Measurements from ENCODE around the gene NT5C1A. TPM values are rescaled to one million over a fixed set of nuclear protein-coding genes. Genes with fewer than 3 reads are reported as not detected.

Gene NT5C1A
- total RNA-seq, 1 experiment from 2014 or later = not detected

GRCh38 chr1:39681999-39682398 is 10.1 kb upstream of the NT5C1A start:
- no peak overlapping the region for H3K27ac ChIP-seq (ENCODE audit: low read length)
- H3K79me2 ChIP-seq (ENCODE audit: low read length) = no peaks in the 10 kb centered on the region
- no peaks in the 10 kb centered on the region for H3F3A ChIP-seq (ENCODE audit: low read length, unreplicated experiment)
- CTCF ChIA-PET = no interaction called here
- H3K36me3 ChIP-seq (ENCODE audit: low read depth, low read length) = no peaks in the 10 kb centered on the region
- no peaks in the 10 kb centered on the region for H3K4me1 ChIP-seq (ENCODE audit: insufficient read depth, low read length)
- H3K9me2 ChIP-seq (replicated peaks; ENCODE audit: low read length) = no peaks in the 10 kb centered on the region
- TF ChIP-seq, protein P1, sequence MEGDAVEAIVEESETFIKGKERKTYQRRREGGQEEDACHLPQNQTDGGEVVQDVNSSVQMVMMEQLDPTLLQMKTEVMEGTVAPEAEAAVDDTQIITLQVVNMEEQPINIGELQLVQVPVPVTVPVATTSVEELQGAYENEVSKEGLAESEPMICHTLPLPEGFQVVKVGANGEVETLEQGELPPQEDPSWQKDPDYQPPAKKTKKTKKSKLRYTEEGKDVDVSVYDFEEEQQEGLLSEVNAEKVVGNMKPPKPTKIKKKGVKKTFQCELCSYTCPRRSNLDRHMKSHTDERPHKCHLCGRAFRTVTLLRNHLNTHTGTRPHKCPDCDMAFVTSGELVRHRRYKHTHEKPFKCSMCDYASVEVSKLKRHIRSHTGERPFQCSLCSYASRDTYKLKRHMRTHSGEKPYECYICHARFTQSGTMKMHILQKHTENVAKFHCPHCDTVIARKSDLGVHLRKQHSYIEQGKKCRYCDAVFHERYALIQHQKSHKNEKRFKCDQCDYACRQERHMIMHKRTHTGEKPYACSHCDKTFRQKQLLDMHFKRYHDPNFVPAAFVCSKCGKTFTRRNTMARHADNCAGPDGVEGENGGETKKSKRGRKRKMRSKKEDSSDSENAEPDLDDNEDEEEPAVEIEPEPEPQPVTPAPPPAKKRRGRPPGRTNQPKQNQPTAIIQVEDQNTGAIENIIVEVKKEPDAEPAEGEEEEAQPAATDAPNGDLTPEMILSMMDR (conservative IDR thresholded peaks at IDR 0.05; ENCODE audit: low read depth, low read length) = no peak
- no peak for TF ChIP-seq EZH2 (IDR thresholded peaks at IDR 0.05; ENCODE audit: low read length, unreplicated experiment)
- no peak for TF ChIP-seq EZH2phosphoT487 (IDR thresholded peaks at IDR 0.05; ENCODE audit: borderline replicate concordance, low read length)
- H3K9ac ChIP-seq (ENCODE audit: low read length) = no peak overlapping the region
- ATAC-seq (no peak), DNase-seq (no peak)
- peaks cover 7% of the 10 kb centered on the region; the same call in 1 of the 2 replicates for H3K27me3 ChIP-seq (ENCODE audit: low read length)
- H3K9me3 ChIP-seq (ENCODE audit: low read length) = no peaks in the 10 kb centered on the region
- H4K20me1 ChIP-seq (ENCODE audit: low read length) = no peaks in the 10 kb centered on the region
- POLR2A ChIA-PET (ENCODE audit: unreplicated experiment) = no interaction called here
- intact Hi-C loops (cut with micrococcal nuclease) = no loop called here
- no TSS peak for BruUV-seq (replicated peaks)
- H2AFZ ChIP-seq (ENCODE audit: low read length) = no peak overlapping the region
- H3K4me3 ChIP-seq (ENCODE audit: low read length) = no peak overlapping the region
- H3K4me2 ChIP-seq (ENCODE audit: low read length) = no peak overlapping the region

GRCh38 chr1:39681294-39681693 is 9.4 kb upstream of the NT5C1A start:
- no TSS peak for BruUV-seq (replicated peaks)
- CTCF ChIA-PET = no interaction called here
- no peak for ATAC-seq

GRCh38 chr1:39680751-39681150 is 8.8 kb upstream of the NT5C1A start:
- Histone ChIP-seq H3K79me2 (ENCODE audit: low read length) (no peaks in the 10 kb centered on the region), H3K27me3 (ENCODE audit: low read length) (peaks cover 7% of the 10 kb centered on the region; the same call in 1 of the 2 replicates), H2AFZ (ENCODE audit: low read length) (no peak overlapping the region), H4K20me1 (ENCODE audit: low read length) (no peaks in the 10 kb centered on the region), H3K4me3 (ENCODE audit: low read length) (no peak overlapping the region), H3F3A (ENCODE audit: low read length, unreplicated experiment) (no peaks in the 10 kb centered on the region), H3K27ac (ENCODE audit: low read length) (no peak overlapping the region), H3K4me1 (ENCODE audit: insufficient read depth, low read length) (no peaks in the 10 kb centered on the region), H3K9me2 (replicated peaks; ENCODE audit: low read length) (no peaks in the 10 kb centered on the region), H3K4me2 (ENCODE audit: low read length) (no peak overlapping the region), H3K36me3 (ENCODE audit: low read depth, low read length) (no peaks in the 10 kb centered on the region), H3K9me3 (ENCODE audit: low read length) (no peaks in the 10 kb centered on the region), H3K9ac (ENCODE audit: low read length) (no peak overlapping the region)
- no peak for TF ChIP-seq EZH2 (IDR thresholded peaks at IDR 0.05; ENCODE audit: low read length, unreplicated experiment)
- TF ChIP-seq, protein P1 (conservative IDR thresholded peaks at IDR 0.05; ENCODE audit: low read depth, low read length) = no peak
- no peak for TF ChIP-seq EZH2phosphoT487 (IDR thresholded peaks at IDR 0.05; ENCODE audit: borderline replicate concordance, low read length)
- CTCF ChIA-PET = no interaction called here
- ATAC-seq (no peak), DNase-seq (no peak)
- no TSS peak for BruUV-seq (replicated peaks)
- intact Hi-C loops (cut with micrococcal nuclease) = no loop called here
- POLR2A ChIA-PET (ENCODE audit: unreplicated experiment) = no interaction called here

More at GRCh38 chr1:39681294-39681693, 9.4 kb upstream of the NT5C1A start:
- POLR2A ChIA-PET (ENCODE audit: unreplicated experiment) = no interaction called here
- Histone ChIP-seq H3K36me3 (ENCODE audit: low read depth, low read length) (no peaks in the 10 kb centered on the region), H3K4me2 (ENCODE audit: low read length) (no peak overlapping the region), H3K4me3 (ENCODE audit: low read length) (no peak overlapping the region), H3K9me2 (replicated peaks; ENCODE audit: low read length) (no peaks in the 10 kb centered on the region), H3K27ac (ENCODE audit: low read length) (no peak overlapping the region), H2AFZ (ENCODE audit: low read length) (no peak overlapping the region), H3K27me3 (ENCODE audit: low read length) (peaks cover 7% of the 10 kb centered on the region; the same call in 1 of the 2 replicates), H3F3A (ENCODE audit: low read length, unreplicated experiment) (no peaks in the 10 kb centered on the region), H3K9me3 (ENCODE audit: low read length) (no peaks in the 10 kb centered on the region), H3K79me2 (ENCODE audit: low read length) (no peaks in the 10 kb centered on the region), H3K4me1 (ENCODE audit: insufficient read depth, low read length) (no peaks in the 10 kb centered on the region), H3K9ac (ENCODE audit: low read length) (no peak overlapping the region), H4K20me1 (ENCODE audit: low read length) (no peaks in the 10 kb centered on the region)
- no peak for TF ChIP-seq EZH2 (IDR thresholded peaks at IDR 0.05; ENCODE audit: low read length, unreplicated experiment)
- TF ChIP-seq, protein P1 (conservative IDR thresholded peaks at IDR 0.05; ENCODE audit: low read depth, low read length) = no peak
- TF ChIP-seq EZH2phosphoT487 (IDR thresholded peaks at IDR 0.05; ENCODE audit: borderline replicate concordance, low read length) = no peak
- DNase-seq = no peak
- intact Hi-C loops (cut with micrococcal nuclease) = no loop called here
